GM18951 (cell line): ENCODE results near the gene CETN3.
"Not testable (repeated sequence)": the region's sequence is repeated elsewhere in the genome, so short reads cannot be mapped to it uniquely, and the experiment has no call there.

ENCODE experiments used
- POLR2A ChIP-seq: IDR thresholded peaks from 4 replicates; pipeline ENCODE4 v1.6.1; 2011; ENCODE audit warnings: mild to moderate bottlenecking; ENCODE audit not compliant: insufficient read length, insufficient read depth; ENCODE audit errors: extremely low read depth
- in situ Hi-C: fragments of 300-500 bp; cut with MboI; formaldehyde crosslinking; loops from one replicate; pipeline ENCODE4 v1.12.0; 2022; ENCODE audit warnings: low sequenced_read_pairs, mixed read lengths, inconsistent platforms; ENCODE audit not compliant: unreplicated experiment

The CETN3 gene

DNA sequence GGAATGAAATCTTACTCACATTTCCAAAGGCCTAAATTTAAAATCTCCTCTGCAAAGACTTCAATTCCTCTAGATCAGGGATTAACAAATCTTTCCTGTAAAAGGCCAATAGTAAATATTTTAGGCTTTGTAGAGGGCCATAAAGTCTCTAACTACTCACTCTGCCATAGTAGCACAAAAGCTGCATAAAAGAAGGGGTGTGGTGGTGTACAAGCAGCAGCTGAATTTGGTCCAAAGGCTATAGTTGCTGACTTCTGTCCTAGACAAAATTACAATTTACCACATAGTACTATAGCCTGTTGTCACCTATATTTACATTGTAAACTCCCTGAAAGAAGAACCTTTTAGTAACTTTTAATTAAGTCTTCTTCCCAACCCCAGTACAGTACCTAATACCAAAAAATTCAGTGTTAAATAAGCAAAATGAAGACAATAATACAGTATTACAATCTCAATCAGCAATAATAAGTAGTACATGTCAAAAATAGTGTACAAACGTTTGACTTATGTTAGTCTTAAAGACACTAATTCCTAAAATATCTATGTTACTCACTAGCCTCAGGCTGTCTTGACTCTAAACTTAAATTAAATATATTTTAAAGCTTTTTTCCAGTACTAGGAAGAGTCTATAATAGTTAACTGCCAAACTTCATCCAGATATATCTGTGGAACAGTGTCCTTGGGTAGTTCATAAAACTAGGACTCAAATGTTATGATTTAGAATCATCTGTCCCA, 6.9 kb downstream of the CETN3 start:
- in situ Hi-C loops: no loop called here

DNA sequence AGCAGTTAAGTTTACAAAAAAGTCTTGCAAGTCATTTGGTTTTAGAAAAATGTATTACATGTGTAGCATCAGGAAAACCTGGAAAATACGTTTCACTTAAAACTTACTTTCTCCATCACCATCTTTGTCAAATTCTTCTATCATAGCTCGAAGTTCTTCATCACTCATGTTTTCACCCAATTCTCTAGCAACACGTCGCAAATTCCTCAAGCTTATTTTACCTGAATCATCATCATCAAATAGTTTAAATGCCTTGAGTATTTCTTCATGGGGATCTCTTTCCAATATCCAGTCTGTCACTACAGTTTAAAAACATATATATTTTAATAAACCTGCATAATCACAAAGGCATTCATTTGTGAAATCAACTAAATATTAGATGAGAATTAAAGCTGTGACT, 10.3 kb downstream of the CETN3 start:
- in situ Hi-C loops: no loop called here

More for the DNA sequence above, 6.9 kb downstream of the CETN3 start:
- no peak for TF ChIP-seq POLR2A

DNA sequence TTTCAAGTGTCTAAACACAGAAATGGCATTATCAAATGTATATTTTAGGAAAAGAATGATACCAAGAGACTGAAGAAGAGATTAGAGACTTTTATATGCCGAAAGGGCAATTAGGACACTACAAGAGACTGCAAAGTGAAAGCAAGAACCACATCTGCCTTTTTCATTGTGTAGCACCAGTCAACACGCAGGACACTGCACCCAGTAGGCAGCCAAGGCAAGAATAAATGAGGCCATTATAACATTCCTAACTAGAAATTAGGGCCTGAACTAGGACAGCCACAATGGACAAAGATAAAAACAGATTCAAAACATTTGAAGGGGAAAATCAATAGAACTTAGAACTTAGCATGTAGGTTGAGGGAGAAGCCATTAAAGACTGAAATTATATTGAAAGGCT, 10.8 kb downstream of the CETN3 start:
- in situ Hi-C loops: no loop called here

More for the DNA sequence above, 10.3 kb downstream of the CETN3 start:
- no peak for TF ChIP-seq POLR2A

DNA sequence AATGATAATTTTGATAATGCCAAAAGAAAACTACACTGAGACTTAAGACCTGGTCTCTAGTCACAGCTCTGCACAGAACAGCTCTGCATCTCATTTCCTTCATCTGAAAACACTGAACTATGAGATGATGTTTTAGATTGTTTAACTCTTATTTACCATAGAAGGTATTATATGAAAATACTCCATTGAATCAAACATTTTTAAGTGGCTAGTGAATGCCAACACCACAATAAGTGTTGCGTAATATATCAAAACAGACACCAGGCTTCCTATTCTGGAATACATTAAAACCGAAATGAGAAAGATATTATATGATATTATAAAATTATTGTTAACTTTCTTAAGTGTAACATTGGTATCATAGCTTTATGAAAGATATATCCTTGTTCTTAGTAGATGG, 14.6 kb downstream of the CETN3 start:
- in situ Hi-C loops: no loop called here
- no peak for TF ChIP-seq POLR2A

More for the DNA sequence above, 10.8 kb downstream of the CETN3 start:
- no peak for TF ChIP-seq POLR2A

DNA sequence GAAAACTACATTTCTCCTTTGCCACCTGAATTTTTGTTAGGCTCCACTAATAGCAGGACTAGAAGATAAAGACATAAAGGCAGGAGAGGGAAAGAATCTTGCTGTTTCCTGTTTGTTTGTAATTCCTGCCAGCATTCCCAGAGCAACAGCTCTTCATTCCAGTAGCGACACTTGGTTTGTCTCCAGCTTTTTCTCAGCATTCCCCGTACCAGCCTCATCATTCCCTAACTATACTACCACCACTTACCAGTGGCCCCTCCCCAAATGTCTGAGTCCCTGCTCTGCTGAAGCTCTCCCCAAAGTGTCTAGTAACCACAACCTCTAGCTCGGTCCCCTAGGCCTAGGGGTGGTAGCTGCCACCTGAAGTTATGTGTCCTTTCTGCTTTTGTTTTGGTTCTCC, 18.6 kb downstream of the CETN3 start:
- in situ Hi-C loops: no loop called here
- no peak for TF ChIP-seq POLR2A

DNA sequence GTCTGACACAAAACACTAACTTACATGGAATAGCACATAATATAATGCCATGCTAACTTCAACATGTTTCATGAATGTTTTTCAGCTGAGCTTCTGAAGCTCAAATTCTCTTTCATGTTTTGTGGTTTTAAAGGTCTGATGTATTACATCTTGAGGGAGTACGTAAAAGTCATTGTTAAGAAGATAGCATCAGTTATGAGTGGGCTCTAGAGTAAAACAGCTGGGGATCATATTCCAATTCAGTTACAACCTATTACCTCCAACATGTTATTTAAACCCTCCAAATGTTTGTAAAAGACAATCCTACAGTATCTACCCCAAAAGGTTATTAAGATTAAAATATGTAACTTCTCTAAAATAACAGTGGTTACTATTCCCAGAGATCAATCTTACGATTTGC, 19.2 kb downstream of the CETN3 start:
- in situ Hi-C loops: no loop called here

DNA sequence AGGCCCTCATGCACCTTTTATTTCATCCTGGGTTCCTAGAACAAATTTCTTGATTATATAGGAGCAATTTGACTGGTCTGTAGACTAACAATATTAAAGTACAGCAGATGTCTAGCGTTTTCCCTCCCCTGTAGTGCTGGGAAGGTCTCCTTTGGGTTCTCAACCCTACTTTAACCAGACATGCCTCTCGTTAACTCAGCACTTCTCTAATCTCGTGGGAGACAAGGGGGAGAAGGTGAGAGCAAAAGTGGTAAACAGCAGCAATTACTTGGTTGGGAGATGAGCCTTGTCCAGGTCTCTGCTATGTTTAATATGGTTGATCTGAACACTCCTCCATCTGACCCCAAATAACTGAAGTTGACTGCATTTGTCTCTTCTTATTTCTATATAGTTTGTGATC, 22.0 kb downstream of the CETN3 start:
- in situ Hi-C loops: no loop called here

More for the DNA sequence above, 19.2 kb downstream of the CETN3 start:
- TF ChIP-seq POLR2A: no peak

DNA sequence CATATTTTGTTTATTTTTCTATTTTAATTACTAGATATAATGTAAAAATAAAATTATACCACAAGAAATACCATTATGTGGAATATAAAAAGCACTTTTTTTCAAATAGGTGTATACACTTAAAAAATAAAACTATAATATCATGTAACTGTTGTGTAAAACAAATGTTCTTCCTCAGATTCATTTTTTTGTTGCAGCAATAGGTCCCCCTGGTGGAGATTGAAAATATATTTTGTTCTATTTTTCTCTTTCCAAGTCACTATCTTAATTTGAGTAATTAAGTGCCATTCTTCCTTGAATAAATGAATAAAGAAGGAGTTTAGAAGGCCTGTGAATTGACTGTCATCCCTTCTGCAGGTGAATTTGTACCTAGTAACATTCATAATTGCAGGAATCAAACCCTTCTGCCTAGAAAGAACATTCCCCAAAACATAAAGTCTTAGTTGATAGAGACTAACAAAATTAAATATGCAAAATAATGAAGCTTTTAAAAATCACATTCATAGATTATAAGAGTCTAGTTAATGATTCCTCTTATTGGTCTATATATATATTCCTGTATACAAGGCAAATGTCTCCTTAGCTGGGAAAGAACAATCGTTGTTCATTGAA, 23.4 kb downstream of the CETN3 start:
- in situ Hi-C loops: no loop called here

More for the DNA sequence above, 22.0 kb downstream of the CETN3 start:
- TF ChIP-seq POLR2A: no peak

DNA sequence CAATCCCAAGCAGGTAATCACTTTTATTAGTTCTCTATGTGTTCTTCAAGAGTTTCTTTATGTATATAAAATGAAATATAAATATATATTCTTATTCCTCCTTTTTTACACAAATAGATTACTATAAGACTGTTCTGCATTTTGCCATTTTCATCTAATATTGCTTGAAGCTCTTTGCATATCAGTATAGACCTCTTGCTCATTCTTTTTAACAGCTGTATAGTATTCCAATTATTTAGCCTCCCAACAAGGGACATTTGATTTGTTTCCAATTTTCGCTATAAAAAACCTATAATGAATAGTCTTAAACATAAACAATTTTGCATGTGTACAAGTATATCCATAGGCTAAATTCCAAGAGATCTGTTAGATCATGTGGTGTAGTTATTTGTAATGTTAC, 25.2 kb downstream of the CETN3 start:
- in situ Hi-C loops: no loop called here
- no peak for TF ChIP-seq POLR2A

More for the DNA sequence above, 23.4 kb downstream of the CETN3 start:
- no peak for TF ChIP-seq POLR2A

DNA sequence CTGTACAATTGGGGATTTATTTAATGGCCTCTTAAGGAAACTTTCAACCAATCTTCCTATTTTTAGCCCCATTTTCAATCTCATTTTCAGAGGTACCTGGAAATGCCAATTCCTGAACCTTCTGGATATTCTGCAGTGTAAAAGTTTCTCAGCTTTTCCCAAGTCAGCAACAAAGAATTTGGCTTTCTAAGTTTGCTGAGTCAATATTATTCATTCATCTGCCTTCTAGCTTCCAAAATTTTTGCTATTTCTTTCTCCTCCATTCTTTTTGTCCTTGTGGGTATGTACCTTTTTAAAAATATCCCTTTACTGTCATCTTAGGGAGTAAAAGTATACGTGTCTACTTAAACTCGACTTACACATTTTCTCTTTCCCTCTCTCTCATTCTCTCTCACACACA, 25.7 kb downstream of the CETN3 start:
- in situ Hi-C loops: no loop called here
- TF ChIP-seq POLR2A: no peak

DNA sequence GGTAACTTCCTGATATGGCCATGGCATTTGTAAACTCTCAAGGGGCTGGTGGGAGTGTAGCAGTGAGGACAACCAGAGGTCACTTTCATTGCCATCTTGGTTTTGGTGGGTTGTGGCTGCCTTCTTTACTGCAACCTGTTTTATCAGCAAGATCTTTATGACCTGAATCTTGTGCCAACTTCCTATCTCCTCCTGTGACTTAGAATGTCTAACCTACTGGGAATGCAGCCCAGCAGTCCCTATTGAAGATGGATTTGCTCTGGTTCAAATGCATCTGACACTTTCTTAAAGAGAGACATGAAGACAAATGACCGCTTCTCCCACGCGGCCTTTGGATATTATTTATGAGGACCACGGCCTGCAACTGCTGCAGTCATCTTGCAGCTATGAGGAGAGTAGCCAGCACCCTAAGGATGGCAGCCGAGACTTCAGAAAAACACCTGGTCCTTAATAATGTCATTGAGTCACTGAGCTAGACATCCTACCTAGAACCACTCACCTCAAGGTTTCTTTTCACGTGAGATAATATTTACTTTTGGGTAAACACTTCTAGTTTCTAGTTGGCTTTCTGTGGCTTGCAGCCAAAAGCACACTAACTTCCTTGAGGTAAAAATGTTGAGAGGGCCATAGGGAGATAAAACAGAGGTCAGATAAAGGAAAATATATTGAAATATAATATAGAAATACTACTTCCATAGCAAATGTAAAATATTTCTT, 28.2 kb downstream of the CETN3 start:
- no peak for TF ChIP-seq POLR2A
- in situ Hi-C loops: no loop called here

DNA sequence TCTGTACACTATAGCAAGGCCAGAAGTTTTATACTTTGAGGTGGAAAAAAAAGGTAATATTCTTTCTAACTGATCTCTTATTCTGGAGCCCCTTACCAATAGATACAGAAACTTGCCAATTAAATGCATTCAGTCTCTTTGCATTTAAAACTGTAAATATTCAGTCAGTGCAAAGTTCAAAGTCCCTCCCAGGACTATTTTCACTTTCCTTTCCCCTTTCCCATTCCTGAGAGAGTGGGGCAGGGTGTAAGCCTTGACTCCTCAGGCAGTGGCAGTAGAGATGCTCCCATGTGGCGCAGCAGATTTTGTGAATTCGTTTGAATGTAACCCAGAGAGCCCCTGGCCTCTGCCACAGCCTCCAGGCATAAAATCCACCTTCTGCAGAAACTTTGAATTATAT, 29.9 kb downstream of the CETN3 start:
- in situ Hi-C loops: no loop called here
- TF ChIP-seq POLR2A: no peak

DNA sequence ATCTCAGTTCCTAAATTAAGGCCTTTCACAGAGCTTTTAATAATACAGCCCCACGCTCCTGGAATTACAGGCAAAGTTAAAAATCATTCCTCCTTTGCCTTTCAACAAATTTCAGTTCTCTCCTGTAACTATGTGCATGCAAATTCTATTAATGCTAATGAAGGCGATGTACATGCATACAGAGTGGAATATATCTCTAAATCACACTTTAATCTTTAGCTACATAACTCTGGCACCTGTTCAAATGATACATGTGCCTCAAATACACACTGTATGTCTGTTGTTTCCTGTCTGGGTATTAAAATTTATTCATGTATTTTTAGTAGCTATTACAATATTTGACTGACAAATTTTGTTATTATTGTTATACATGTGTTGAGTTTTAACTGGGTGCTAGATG, 30.8 kb downstream of the CETN3 start:
- no peak for TF ChIP-seq POLR2A
- in situ Hi-C loops: no loop called here

DNA sequence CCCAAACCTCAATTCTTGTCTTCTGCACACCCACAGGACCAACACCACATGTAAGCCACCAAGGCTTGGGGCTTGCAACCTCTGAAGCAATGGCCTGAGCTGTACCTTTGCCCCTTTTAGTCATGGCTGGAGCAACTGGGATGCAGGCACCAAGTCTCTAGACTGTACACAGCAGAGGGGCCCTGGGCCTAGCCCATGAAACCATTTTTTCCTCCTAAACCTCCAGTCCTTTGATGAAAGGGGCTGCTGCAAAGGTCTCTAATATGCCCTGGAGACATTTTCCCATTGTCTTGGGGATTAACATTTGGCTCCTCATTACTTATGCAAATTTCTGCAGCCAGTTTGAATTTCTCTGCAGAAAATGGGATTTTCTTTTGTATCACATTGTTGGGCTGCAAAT, 38.3 kb downstream of the CETN3 start:
- in situ Hi-C loops: not testable (repeated sequence)
